HuH-7 (cell line): Measurements from ENCODE around the gene TTC7B.

ENCODE experiments used
- DNase-seq: peaks from one replicate; pipeline ENCODE4 v3.0.0; 2011; ENCODE audit warnings: low spot score

Gene TTC7B

GRCh38 chr14:90805084-90805391, 11.2 kb downstream of the TTC7B start:
- no peak for DNase-seq

- no peak for DNase-seq
These were observed 11.7 kb downstream of the TTC7B start for GRCh38 chr14:90804292-90805083.

GRCh38 chr14:90803249-90803648, 13.0 kb downstream of the TTC7B start:
- DNase-seq: no peak

- no peak for DNase-seq
These were observed 16.8 kb downstream of the TTC7B start for GRCh38 chr14:90799420-90799819.

GRCh38 chr14:90797919-90798318, 18.3 kb downstream of the TTC7B start:
- no peak for DNase-seq

GRCh38 chr14:90797451-90797850, 18.8 kb downstream of the TTC7B start:
- no peak for DNase-seq

- no peak for DNase-seq
These were observed 19.9 kb downstream of the TTC7B start for GRCh38 chr14:90796329-90796728.

- DNase-seq: no peak
These were observed 20.5 kb downstream of the TTC7B start for GRCh38 chr14:90795744-90796143.

GRCh38 chr14:90791486-90791885, 24.7 kb downstream of the TTC7B start:
- DNase-seq: no peak

- DNase-seq: no peak
These were observed 28.2 kb downstream of the TTC7B start for GRCh38 chr14:90788031-90788430.

GRCh38 chr14:90785876-90786450, 30.3 kb downstream of the TTC7B start:
- no peak for DNase-seq

GRCh38 chr14:90785471-90785870, 30.8 kb downstream of the TTC7B start:
- no peak for DNase-seq

GRCh38 chr14:90784621-90785270, 31.5 kb downstream of the TTC7B start:
- DNase-seq: no peak

- DNase-seq: no peak
These were observed 32.9 kb downstream of the TTC7B start for GRCh38 chr14:90783344-90783743.

- no peak for DNase-seq
These were observed 33.3 kb downstream of the TTC7B start for GRCh38 chr14:90782892-90783291.

- no peak for DNase-seq
These were observed 34.4 kb downstream of the TTC7B start for GRCh38 chr14:90781876-90782275.

GRCh38 chr14:90781344-90781761, 34.9 kb downstream of the TTC7B start:
- DNase-seq: no peak

- no peak for DNase-seq
These were observed 35.7 kb downstream of the TTC7B start for GRCh38 chr14:90780519-90780918.

- no peak for DNase-seq
These were observed 37.5 kb downstream of the TTC7B start for GRCh38 chr14:90778571-90779255.

- DNase-seq: no peak
These were observed 38.3 kb downstream of the TTC7B start for GRCh38 chr14:90777830-90778485.

GRCh38 chr14:90777358-90777757, 38.9 kb downstream of the TTC7B start:
- no peak for DNase-seq

GRCh38 chr14:90775441-90775840, 40.8 kb downstream of the TTC7B start:
- DNase-seq: no peak
